Measurements from ENCODE around the gene ATP2B1. TPM values are rescaled to one million over a fixed set of nuclear protein-coding genes. Genes with fewer than 3 reads are reported as not detected.

The ATP2B1 gene
- total and polyA plus RNA-seq, 8 donors, result 4.3 to 22.4 (median 14.4) TPM

GRCh38 chr12:89649820-89650219 lies 58.8 kb downstream of the ATP2B1 start:
- Histone ChIP-seq H3K4me3 (no peak overlapping the region), H3K27me3 (no peaks in the 10 kb centered on the region), H3K27ac (no peak overlapping the region), H3K4me1 (peaks cover 0 to 4% (median 0%) of the 10 kb centered on the region in 3 donors), H3K9me3 (no peaks in the 10 kb centered on the region), H3K36me3 (no peaks in the 10 kb centered on the region)
- 98% methylated on average over 3 of the region's 3 CpGs for WGBS, 2 donors
- no peak for ATAC-seq
- FAIRE-seq, result no peak
- DNase-seq, result no peak
- intact Hi-C loops (cut with DNase I), result no loop called here
- TF ChIP-seq CTCF (IDR thresholded peaks at IDR 0.05), result no peak

GRCh38 chr12:89649139-89649538 lies 59.5 kb downstream of the ATP2B1 start:
- Histone ChIP-seq H3K36me3 (no peaks in the 10 kb centered on the region), H3K27ac (no peak overlapping the region), H3K27me3 (no peaks in the 10 kb centered on the region), H3K4me3 (no peak overlapping the region), H3K9me3 (no peaks in the 10 kb centered on the region), H3K4me1 (peaks cover 0 to 4% (median 0%) of the 10 kb centered on the region in 3 donors)
- no peak for FAIRE-seq
- DNase-seq, result no peak
- TF ChIP-seq CTCF (IDR thresholded peaks at IDR 0.05), result no peak
- WGBS, 2 donors, result 95 to 98% methylated on average over 2 of the region's 2 CpGs
- intact Hi-C loops (cut with DNase I), result no loop called here
- no peak for ATAC-seq

GRCh38 chr12:89648211-89648930 lies 60.3 kb downstream of the ATP2B1 start:
- peaks cover 0 to 4% (median 0%) of the 10 kb centered on the region in 3 donors for H3K4me1 ChIP-seq
- whole genome bisulfite sequencing, 2 donors, result 59 to 64% methylated on average over 4 of the region's 4 CpGs

GRCh38 chr12:89645434-89645833 lies 63.2 kb downstream of the ATP2B1 start:
- DNase-seq, result no peak
- no peak overlapping the region for H3K4me3 ChIP-seq
- no peaks in the 10 kb centered on the region for H3K36me3 ChIP-seq
- intact Hi-C loops (cut with DNase I), result no loop called here
- H3K27ac ChIP-seq, result no peak overlapping the region
- H3K9me3 ChIP-seq, result no peaks in the 10 kb centered on the region
- FAIRE-seq, result no peak
- H3K4me1 ChIP-seq, result peaks cover 0 to 4% (median 0%) of the 10 kb centered on the region in 3 donors
- 29 to 36% methylated on average over 1 of the region's 1 CpG for WGBS, 2 donors
- no peak for TF ChIP-seq CTCF (IDR thresholded peaks at IDR 0.05)
- ATAC-seq, result no peak
- no peaks in the 10 kb centered on the region for H3K27me3 ChIP-seq

More at GRCh38 chr12:89648211-89648930, 60.3 kb downstream of the ATP2B1 start:
- peak in 1 of 4 donors; percentile 14 for ATAC-seq
- no peaks in the 10 kb centered on the region for H3K27me3 ChIP-seq
- H3K9me3 ChIP-seq, result no peaks in the 10 kb centered on the region
- FAIRE-seq, result no peak
- no peaks in the 10 kb centered on the region for H3K36me3 ChIP-seq
- no peak for DNase-seq
- intact Hi-C loops (cut with DNase I), result no loop called here
- no peak for TF ChIP-seq CTCF (IDR thresholded peaks at IDR 0.05)
- no peak overlapping the region for H3K27ac ChIP-seq
- no peak overlapping the region for H3K4me3 ChIP-seq

- intact Hi-C loops (cut with DNase I), result no loop called here
- Histone ChIP-seq H3K4me1 (peaks cover 0 to 4% (median 0%) of the 10 kb centered on the region in 3 donors), H3K9me3 (no peaks in the 10 kb centered on the region), H3K4me3 (no peak overlapping the region), H3K27me3 (no peaks in the 10 kb centered on the region), H3K27ac (no peak overlapping the region), H3K36me3 (no peaks in the 10 kb centered on the region)
- ATAC-seq (no peak), FAIRE-seq (no peak), DNase-seq (no peak)
- no peak for TF ChIP-seq CTCF (IDR thresholded peaks at IDR 0.05)
- WGBS, 2 donors, result 76 to 86% methylated on average over 5 of the region's 5 CpGs
These were observed 65.7 kb downstream of the ATP2B1 start for GRCh38 chr12:89642959-89643358.

Measured in pancreas (tissue), 10 donors.